HG03469 (cell line): Measurements from ENCODE around the gene PLXNC1.
"Not testable (repeated sequence)": the region's sequence is repeated elsewhere in the genome, so short reads cannot be mapped to it uniquely, and the experiment has no call there.

ENCODE experiments used
- ATAC-seq: cut with Tn5 transposase; IDR thresholded peaks from one replicate; pipeline ENCODE4 v1.9.1; 2021; ENCODE audit warnings: mild to moderate bottlenecking, moderate library complexity, moderate number of reproducible peaks; ENCODE audit not compliant: unreplicated experiment

Gene PLXNC1

DNA sequence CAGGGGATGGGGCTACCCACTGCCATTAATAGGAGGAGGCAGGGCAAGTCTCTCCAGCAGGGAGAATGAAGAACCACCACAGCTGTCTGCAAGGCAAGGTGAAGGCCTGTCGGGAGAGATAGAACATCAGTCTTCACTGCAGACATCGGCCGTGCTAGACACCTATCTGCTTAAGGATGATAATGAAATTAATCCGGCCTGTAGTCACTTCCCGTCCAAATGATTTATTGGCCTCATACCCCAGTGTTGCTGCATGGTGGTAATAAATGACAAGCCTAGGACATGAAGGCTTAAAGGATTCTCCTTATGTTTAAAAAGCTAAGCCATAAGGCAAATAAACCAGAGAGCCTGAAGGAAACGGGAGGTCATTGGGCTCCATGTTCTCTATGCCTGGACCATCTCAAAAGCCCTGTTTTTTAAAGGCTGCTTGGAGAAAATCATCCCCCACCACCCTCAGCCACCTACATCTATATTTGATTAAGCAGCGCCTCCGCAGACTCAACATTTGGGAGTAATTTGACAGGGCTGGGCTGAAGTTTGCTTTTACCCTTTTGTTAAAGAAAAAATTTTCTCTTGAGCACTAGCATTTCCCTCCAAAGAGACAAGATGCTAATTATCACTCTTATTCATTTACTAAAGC lies 137.7 kb downstream of the PLXNC1 start:
- no peak for ATAC-seq

DNA sequence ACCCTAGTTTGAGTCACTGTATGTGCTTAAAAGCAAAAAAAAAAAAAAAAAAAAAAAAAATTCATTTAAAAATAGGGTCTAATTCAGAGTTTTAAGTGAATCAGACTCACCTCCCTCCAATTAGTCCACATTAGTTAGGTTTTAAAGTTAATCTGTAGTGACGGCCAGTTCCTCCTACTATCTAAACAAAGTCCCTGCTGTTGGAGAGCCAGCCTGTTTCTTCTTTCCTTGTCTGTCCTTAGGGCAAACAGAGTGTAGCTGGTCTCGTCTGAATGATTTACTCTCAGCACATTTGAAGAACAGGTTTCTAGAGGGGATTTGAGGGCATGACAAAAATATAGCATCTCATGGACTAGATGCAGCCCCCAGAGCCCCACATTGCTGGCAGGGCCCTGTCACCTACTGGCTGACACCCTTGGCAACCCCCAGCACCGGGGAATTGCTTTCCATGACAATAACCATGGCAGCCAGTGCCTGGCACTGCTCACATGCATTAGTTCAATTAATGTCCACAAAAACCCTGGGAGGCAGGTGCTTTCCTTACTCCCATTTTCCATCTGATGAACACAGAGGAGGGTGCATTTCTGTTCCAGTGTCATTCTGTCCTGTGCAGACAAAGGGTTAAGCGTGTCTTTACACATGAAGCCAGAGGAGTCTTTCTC lies 138.3 kb downstream of the PLXNC1 start:
- no peak for ATAC-seq

DNA sequence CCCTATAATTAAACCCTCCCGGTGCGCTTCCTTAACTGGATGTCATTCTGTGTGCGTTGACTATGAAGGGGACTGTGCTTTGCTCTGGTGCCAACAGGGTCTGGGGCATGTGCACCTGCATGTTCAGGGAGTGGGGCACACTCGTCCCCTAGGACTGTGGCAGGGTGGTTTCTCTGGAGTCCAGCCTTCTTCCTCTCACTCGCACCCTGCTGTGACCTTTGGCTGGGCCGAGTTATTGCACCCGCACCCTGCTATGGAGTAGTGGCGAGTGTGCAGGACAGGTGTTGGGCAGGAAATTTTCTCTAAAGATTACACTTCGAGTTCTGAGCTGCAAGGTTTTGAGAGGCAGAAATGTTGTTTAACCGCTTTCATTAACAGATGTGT lies 138.9 kb downstream of the PLXNC1 start:
- ATAC-seq, result no peak

DNA sequence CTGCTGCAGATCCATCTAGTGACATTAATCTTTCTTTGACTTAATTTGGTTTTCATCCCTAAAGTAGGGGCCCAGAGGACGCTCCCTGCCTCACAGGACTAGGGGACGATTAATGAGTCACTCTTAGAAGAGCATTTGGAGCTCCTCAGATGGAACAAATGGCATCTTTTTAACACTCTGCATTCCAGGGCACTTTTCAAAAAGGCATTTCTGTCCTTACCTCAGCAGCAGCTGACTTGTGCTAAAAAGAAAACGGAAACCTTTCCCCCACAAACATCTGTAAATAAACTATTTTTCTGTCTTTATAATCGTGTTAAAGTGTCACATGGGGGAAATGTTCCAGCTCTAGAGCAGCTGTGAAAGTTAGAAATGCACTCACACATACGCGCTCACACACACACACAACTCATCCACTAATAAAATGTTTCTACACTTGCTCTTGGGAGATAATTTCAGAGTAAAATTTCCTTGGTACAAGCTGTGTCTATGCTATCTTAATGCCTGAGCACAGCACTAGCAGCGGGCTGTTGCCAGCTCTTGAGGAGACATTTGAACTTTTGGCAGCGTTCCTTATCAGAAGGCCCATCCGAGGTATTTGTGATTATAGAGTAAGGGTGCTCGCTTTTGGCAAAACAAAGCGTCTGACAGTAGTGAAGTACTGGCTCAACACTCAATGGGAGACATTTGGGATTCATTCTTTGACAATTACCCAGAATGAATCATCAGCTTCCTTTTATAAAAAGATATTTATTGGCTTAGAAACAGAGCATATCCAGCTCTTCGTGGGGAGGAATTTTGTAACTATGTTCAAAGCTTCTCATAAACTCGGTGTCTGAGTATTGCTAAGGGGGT lies 141.3 kb downstream of the PLXNC1 start:
- ATAC-seq, result no peak

DNA sequence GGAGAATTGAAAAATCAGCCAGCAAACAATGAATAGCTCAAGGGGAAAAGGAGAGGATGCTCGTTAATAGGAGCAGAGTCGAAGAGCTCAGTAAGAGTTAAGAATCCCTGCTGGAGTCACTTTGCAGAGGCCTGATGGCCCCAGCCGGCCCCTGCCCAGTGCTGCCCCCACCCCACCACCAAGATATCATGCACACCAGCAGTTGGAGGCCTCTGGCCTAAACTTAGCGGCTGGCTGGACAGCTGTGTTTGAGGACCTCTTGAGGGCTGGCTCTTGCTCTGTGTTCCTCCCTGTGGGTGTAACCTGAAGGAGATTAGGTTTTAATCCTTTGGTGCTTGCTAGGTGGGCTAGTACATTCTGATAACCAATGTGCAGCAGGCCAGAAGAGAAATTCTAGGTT lies 142.0 kb downstream of the PLXNC1 start:
- no peak for ATAC-seq

DNA sequence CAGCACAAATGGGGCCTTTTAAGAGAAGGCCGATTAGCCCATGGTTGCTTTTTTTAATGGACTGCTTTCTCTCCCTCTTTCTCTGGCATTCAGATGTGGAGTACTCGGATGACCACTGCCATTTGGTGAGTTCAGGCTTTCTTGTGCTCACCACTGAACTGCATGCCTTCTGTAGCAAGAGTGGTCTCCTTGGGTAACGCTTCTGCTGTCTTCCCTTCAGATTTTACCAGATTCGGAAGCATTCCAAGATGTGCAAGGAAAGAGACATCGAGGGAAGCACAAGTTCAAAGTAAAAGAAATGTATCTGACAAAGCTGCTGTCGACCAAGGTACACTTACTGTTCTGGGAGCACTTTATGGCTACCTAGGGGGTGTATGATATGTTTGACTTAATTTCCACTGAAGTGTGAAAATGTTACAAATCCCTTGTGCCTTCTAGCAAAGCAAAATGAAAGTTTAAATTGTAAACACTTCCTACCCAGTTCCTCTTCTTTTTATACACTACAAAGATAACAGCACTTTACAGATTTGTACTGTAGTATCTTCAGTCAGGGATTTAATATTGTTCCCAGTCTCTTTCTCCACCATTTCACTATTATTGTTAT lies 148.8 kb downstream of the PLXNC1 start:
- no peak for ATAC-seq

DNA sequence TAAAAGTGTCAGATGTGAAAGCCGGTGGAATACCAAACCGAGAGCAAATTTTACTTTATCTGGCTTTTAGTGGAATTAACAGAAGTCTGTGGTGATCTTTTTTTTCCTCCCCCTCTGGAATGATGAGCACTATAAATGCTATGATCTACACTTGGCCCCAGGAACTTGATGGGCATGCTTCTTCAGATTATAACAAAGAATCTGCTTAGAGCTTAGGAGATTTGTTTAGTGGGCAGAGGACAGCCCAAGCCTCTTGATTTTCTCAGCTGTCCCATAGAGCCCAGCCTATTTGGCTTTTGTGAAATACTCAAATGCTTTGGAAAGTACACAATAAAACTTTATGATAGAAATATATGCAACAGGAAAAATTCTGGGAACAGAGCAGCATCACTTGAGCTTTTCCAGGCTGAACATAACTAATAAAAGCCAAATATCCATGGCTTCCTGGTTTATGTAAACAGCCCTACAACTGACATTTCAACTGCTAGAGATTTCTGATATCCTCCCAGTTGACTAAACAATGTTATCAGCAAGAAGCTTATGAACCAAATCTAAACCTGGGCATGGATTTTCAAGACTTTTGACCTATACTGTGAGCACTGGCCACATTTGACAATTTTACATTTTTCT lies 149.6 kb downstream of the PLXNC1 start:
- ATAC-seq, result no peak

DNA sequence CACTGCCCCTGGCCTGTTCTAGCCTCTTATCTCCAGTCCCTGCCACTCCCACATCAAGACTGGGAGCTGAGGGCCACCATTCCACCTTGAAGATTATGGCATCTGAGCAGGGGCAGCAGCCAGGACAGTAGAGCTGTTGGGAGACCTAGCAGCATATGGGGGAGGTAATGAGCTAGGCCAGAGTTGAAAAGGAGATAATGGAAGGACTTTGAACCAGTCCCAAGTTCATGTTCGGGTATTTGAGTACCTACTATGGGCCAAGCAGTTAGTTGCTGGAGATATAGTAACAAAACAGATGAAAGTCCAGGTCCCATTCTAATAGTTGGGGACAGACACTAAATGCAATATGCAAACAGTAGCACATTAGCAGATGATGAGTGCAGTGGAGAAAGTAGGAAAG lies 151.5 kb downstream of the PLXNC1 start:
- ATAC-seq, result no peak

DNA sequence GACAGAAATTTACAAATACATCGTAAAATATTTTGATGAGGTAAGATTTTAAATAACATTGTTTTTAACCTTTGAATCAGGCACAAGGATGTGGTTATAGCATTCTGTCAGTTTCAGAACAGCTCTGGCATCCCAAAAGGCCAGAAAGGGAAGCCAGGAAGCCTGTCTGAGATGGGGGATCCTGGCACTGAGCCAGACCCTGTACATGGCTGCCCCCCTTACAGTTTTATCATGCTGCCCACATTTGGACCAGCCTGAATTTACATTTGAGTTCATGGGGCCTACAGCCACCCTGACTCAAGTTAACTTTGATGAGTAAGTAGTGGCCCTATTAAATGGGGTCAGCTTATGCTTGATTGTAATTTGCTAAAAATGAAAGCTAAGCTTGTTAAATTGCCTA lies 155.6 kb downstream of the PLXNC1 start:
- no peak for ATAC-seq

DNA sequence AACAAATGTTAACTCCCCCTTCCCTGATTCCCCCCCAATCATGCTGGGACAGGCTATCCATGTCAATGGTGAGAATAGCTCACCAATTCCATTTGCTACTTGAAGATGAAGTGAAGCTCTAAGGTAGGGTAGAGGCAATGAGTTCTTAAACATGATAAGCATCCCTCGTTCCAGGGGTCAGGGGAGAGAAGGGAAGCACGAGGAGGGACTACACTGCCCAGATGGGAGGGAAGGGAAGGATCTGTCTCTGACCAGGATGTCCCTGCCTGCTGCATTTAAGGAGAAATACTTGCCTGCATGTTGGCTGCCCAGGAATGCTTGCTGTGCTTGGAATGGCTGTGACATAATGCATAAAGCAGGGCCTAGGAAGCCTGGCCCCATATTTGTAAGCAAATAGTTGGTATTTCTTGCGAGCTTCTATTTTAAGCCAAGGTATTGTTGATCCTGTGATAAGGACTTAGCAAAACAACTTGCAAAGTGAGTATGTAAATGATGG lies 156.2 kb downstream of the PLXNC1 start:
- no peak for ATAC-seq

DNA sequence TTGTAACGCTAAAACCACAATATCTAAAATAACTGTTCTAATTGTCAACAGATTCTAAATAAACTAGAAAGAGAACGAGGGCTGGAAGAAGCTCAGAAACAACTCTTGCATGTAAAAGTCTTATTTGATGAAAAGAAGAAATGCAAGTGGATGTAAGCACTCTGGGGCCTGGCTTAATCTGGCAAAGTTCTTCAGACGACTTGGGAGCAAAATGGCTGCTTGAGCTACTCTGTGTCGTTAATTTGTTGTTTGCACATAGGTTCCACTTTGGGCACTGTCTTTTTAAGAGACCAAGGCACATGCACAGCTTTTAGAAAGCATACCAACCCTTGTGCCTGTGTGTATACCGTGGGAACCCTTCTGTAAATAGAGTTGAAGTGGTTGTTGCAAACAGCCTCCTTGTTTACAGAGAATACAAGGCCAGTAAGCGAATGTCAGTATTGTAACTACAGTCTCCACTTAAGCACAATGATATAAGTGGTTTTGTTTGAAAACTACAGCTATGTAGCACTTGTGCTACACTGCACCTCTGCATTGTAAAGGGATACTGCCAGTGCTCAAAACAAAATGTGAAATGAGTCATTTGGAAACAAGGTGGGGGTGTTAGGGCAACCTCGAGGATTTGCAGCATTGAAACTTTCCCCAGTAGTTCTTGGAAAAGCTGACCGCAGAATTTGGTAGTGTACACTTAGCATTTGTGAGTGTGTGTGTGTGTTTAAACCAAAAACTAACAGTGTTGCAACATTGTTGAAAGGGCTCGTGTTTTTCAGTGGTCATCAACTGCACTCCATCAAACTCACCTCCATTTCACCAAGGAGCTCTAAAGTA lies 157.0 kb downstream of the PLXNC1 start:
- ATAC-seq, result peak; percentile 33

DNA sequence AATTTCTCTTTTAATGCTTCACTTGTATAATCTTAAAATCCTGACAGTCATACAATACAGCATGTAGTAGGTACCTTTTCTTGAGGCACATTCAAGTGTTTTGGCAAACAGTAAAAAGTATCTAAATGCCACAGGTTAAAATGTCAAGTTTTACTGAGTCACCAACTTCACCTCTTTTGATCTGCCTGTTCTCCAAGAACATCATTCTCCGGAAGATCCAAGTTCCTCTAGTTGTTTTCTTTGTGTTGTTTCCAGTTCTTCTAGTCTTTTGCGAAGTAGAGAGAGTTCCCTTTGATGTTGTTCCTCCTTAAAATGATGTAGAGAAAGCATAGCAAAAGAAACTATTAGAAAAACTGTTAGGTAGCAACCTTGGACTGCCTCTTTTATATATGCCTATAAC lies 160.2 kb downstream of the PLXNC1 start:
- no peak for ATAC-seq

DNA sequence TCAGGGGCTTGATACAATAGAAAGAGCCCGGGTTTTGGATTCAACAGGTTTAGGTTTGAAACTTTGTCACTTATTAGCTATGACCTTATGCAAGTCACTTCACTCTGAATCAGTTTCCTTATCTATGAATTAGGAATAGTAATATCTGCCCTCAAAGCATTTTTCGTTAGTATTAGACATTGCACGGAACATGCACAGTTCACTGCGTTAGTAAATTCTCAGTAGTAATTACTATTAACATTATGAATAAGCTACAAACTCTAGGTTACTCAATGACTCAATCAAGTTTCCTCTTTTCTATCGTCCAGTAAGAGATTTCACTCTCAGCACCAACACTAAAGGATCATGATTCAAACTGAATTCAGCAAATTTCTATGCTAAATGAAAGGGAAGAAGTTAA lies 161.0 kb downstream of the PLXNC1 start:
- ATAC-seq, result peak; percentile 69

DNA sequence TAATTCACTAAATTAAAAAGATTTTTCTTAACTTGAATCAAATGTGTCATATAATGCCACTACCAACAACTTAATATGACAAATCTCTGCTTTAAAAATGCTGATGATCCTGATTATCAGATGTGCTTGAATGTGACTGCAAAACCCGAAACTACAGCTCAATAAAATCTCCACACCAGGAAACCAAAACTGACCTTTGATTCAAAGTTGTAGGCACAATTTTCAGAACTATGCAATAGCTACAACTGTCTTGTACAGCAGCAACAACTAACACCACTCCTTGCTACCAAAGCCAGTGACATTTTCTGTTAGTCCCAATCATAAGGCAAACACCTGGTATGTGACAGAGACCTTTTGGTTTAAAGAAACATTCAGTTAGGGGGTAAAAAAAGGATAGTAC lies 164.0 kb downstream of the PLXNC1 start:
- ATAC-seq, result no peak

DNA sequence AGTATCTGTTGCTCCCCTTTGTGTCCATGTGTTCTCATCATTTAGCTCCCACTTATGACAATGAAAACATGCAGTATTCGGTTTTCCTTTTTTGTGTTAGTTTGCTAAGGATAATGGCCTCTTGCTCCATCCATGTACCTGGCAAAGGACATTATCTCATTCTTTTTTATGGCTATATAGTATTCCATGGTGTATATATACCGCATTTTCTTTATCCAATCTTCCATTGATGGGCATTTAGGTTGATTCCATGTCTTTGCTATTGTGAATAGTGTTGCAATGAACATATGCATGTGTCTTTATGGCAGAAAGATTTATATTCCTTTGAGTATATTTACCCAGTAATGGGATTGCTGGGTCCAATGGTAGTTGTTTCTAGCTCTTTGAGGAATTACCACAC lies 168.2 kb downstream of the PLXNC1 start:
- not testable (repeated sequence) for ATAC-seq

DNA sequence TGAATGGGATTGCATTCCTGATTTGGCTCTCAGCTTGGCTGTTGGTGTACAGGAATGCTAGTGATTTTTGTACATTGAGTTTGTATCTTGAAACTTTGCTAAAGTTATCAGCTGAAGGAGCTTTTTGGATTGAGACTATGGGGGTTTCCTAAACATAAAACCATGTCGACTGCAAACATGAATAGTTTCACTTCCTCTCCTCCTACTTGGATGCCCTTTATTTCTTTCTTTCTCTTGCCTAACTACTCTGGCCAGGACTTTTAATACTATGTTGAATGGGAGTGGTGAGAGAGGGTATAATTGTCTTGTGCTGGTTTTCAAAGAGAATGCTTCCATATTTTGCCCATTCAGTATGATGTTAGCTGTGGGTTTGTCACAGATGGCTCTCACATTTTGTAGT lies 169.8 kb downstream of the PLXNC1 start:
- ATAC-seq, result no peak

DNA sequence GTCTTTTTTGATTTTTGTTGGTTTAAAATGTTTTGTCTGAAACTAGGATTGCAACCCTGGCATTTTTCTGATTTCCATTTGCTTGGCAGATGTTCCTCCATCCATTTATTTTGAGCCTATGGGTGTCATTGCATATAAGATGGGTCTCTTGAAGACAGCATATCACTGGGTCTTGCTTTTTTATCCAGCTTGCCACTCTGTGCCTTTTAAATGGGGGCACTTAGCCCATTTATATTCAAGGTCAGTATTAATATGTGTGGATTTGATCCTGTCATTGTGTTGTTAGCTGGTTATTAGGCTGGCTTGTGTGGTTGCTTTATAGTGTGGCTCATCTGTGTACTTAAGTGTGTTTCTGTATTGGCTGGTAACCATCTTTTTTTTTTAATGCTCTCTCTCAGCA lies 171.7 kb downstream of the PLXNC1 start:
- no peak for ATAC-seq

DNA sequence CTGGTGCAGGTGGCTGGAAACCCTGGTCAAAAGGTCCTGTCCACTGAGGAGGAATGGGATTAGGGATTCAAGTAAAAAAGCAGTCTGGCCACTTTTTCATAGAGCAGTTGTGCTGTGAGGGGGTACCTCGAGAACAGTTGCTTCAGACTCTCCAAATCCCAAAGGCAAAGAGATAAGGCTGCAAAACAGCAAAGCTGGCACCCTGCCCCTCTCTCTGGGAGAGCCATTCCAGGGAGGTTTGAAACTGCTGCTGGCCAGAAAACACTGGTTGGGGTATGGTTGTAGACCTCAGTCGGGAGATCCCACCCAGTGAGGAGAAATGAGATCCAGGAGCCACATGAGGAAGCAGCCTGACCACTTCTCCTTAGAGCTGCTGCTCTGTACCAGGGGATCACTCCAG lies 174.0 kb downstream of the PLXNC1 start:
- ATAC-seq, result no peak

DNA sequence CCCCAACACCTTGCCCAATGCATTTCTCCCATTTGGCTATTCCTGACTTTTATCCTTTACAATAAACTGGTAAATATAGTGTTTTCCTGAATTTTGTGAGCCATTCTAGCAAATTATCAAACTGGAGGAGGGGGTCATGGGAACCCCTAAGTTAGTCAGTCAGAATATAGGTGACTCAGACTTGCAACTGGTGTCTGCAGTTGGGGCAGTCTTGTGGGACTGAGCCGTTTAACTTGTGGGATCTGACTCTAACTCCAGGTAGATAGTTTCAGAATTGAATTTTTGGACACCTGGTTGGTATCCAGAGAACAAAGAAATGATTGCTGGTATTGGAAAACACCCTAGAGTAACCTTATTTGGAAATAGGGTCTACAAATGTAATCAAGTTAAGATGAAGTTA lies 177.9 kb downstream of the PLXNC1 start:
- no peak for ATAC-seq

DNA sequence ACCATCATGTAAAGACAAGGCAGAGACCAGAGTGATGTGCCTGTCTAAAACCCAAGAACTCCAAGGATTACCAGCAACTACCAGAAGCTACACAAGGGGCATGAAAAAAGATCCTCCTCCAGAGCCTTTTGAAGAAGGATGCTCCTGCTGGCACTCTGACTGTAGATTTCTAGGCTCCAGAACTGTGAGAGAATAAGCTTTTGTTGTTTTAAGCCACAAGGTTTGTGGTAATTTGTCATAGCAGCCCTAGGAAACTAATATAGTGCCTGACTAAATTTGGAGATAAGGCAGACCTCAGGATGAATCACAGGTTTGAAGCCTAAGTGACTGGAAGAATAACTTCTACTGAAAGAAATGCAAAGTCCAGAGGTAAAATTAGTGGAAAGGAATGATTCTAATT lies 178.3 kb downstream of the PLXNC1 start:
- ATAC-seq, result no peak
